ENCODE measurements around the gene CDA. TPM values are rescaled to one million over a fixed set of nuclear protein-coding genes. Genes with fewer than 3 reads are reported as not detected.

Gene CDA
- total RNA-seq, 1 donor from 2014 or later, result 5.3 TPM

GRCh38 chr1:20565234-20565633 lies 23.7 kb upstream of the CDA start:
- no peaks in the 10 kb centered on the region for H3K9me3 ChIP-seq
- no peaks in the 10 kb centered on the region for H3K36me3 ChIP-seq
- DNase-seq, result no peak
- no peaks in the 10 kb centered on the region for H3K4me1 ChIP-seq
- no peak for ATAC-seq
- no peak for TF ChIP-seq CTCF (IDR thresholded peaks at IDR 0.05)
- intact Hi-C loops (cut with DNase I), result no loop called here
- peaks cover 10% of the 10 kb centered on the region for H3K27me3 ChIP-seq (ENCODE audit: low read depth)
- H3K4me3 ChIP-seq, result no peak overlapping the region
- no peak overlapping the region for H3K27ac ChIP-seq

- intact Hi-C loops (cut with DNase I), result no loop called here
- peaks cover 11% of the 10 kb centered on the region for H3K27me3 ChIP-seq (ENCODE audit: low read depth)
- H3K36me3 ChIP-seq, result no peaks in the 10 kb centered on the region
- DNase-seq (no peak), ATAC-seq (no peak)
- H3K27ac ChIP-seq, result no peak overlapping the region
- no peak overlapping the region for H3K4me3 ChIP-seq
- no peaks in the 10 kb centered on the region for H3K4me1 ChIP-seq
- TF ChIP-seq CTCF (IDR thresholded peaks at IDR 0.05), result no peak
- no peaks in the 10 kb centered on the region for H3K9me3 ChIP-seq
Observed at GRCh38 chr1:20569523-20570098, 19.3 kb upstream of the CDA start.

DNA sequence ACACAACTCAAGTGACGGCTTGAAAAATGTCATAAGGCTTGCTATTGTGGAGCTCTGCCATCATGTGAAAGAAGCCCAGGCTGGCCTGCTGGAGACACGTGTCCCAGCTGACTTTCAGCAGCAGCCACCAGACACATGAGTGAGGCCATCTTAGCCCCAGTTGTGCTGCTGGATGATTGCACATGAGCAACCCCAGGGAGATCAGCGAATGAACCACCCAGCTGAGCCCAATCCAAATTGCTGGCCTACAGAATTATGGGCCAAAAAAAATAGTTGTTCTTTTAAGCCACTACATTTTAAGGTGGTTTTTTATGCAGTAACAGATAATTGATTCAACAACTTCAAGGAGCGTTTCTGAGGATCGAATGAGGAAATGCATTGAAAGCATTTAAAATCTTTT lies 17.5 kb upstream of the CDA start:
- H3K9me3 ChIP-seq, result no peaks in the 10 kb centered on the region

GRCh38 chr1:20573987-20574386 lies 14.9 kb upstream of the CDA start:
- Histone ChIP-seq H3K9me3 (no peaks in the 10 kb centered on the region), H3K27ac (no peak overlapping the region), H3K4me3 (no peak overlapping the region), H3K27me3 (ENCODE audit: low read depth) (peaks cover 22% of the 10 kb centered on the region), H3K4me1 (no peaks in the 10 kb centered on the region), H3K36me3 (no peaks in the 10 kb centered on the region)
- intact Hi-C loops (cut with DNase I), result no loop called here
- ATAC-seq (no peak), DNase-seq (no peak)
- no peak for TF ChIP-seq CTCF (IDR thresholded peaks at IDR 0.05)

More for the DNA sequence above, 17.5 kb upstream of the CDA start:
- intact Hi-C loops (cut with DNase I), result no loop called here
- DNase-seq (no peak), ATAC-seq (no peak)
- Histone ChIP-seq H3K27me3 (ENCODE audit: low read depth) (peaks cover 11% of the 10 kb centered on the region), H3K4me3 (no peak overlapping the region), H3K4me1 (no peaks in the 10 kb centered on the region), H3K36me3 (no peaks in the 10 kb centered on the region), H3K27ac (no peak overlapping the region)
- TF ChIP-seq CTCF (IDR thresholded peaks at IDR 0.05), result no peak

GRCh38 chr1:20574686-20575540 lies 14.0 kb upstream of the CDA start:
- no peak overlapping the region for H3K27ac ChIP-seq
- H3K36me3 ChIP-seq, result no peaks in the 10 kb centered on the region
- no peaks in the 10 kb centered on the region for H3K4me1 ChIP-seq
- no peaks in the 10 kb centered on the region for H3K9me3 ChIP-seq
- peaks cover 22% of the 10 kb centered on the region for H3K27me3 ChIP-seq (ENCODE audit: low read depth)
- ATAC-seq, result peak; percentile 77 to 93
- peak; percentile 89 for DNase-seq
- TF ChIP-seq CTCF (IDR thresholded peaks at IDR 0.05), result peak; percentile 74
- intact Hi-C loops (cut with DNase I), result no loop called here
- no peak overlapping the region for H3K4me3 ChIP-seq

All from lower lobe of right lung (tissue), 2 donors.